ENCODE results near the gene BICC1.

Gene BICC1

GRCh38 chr10:58637352-58637751, 124.7 kb downstream of the BICC1 start:
- DNase-seq (ENCODE audit: low read depth in 1 of 2, low spot score in 1 of 2), result no peak
- in situ Hi-C loops (cut with HindIII; ENCODE audit: low pct_unique_long_range_greater_than_20kb, low sequenced_read_pairs), result no loop called here
- TF ChIP-seq JUND (IDR thresholded peaks at IDR 0.05; ENCODE audit: low read depth), result no peak

GRCh38 chr10:58638388-58638787, 125.7 kb downstream of the BICC1 start:
- no peak for DNase-seq (ENCODE audit: low read depth in 1 of 2, low spot score in 1 of 2)
- TF ChIP-seq JUND (IDR thresholded peaks at IDR 0.05; ENCODE audit: low read depth), result no peak
- in situ Hi-C loops (cut with HindIII; ENCODE audit: low pct_unique_long_range_greater_than_20kb, low sequenced_read_pairs), result no loop called here

- peak in 1 of 2 experiments; percentile 52 for DNase-seq (ENCODE audit: low read depth in 1 of 2, low spot score in 1 of 2)
These were observed 128.4 kb downstream of the BICC1 start for GRCh38 chr10:58641095-58641531.

GRCh38 chr10:58641708-58642107, 129.0 kb downstream of the BICC1 start:
- no peak for DNase-seq (ENCODE audit: low read depth in 1 of 2, low spot score in 1 of 2)
- in situ Hi-C loops (cut with HindIII; ENCODE audit: low pct_unique_long_range_greater_than_20kb, low sequenced_read_pairs), result no loop called here
- no peak for TF ChIP-seq JUND (IDR thresholded peaks at IDR 0.05; ENCODE audit: low read depth)

More at GRCh38 chr10:58641095-58641531, 128.4 kb downstream of the BICC1 start:
- in situ Hi-C loops (cut with HindIII; ENCODE audit: low pct_unique_long_range_greater_than_20kb, low sequenced_read_pairs), result no loop called here
- TF ChIP-seq JUND (IDR thresholded peaks at IDR 0.05; ENCODE audit: low read depth), result no peak

- DNase-seq (ENCODE audit: low read depth in 1 of 2, low spot score in 1 of 2), result no peak
- in situ Hi-C loops (cut with HindIII; ENCODE audit: low pct_unique_long_range_greater_than_20kb, low sequenced_read_pairs), result no loop called here
These were observed 129.6 kb downstream of the BICC1 start for GRCh38 chr10:58642283-58642682.

GRCh38 chr10:58642916-58643428, 130.3 kb downstream of the BICC1 start:
- no peak for TF ChIP-seq JUND (IDR thresholded peaks at IDR 0.05; ENCODE audit: low read depth)
- in situ Hi-C loops (cut with HindIII; ENCODE audit: low pct_unique_long_range_greater_than_20kb, low sequenced_read_pairs), result no loop called here
- no peak for DNase-seq (ENCODE audit: low read depth in 1 of 2, low spot score in 1 of 2)

More at GRCh38 chr10:58642283-58642682, 129.6 kb downstream of the BICC1 start:
- TF ChIP-seq JUND (IDR thresholded peaks at IDR 0.05; ENCODE audit: low read depth), result no peak

- DNase-seq (ENCODE audit: low read depth in 1 of 2, low spot score in 1 of 2), result no peak
- no peak for TF ChIP-seq JUND (IDR thresholded peaks at IDR 0.05; ENCODE audit: low read depth)
- in situ Hi-C loops (cut with HindIII; ENCODE audit: low pct_unique_long_range_greater_than_20kb, low sequenced_read_pairs), result no loop called here
These were observed 131.6 kb downstream of the BICC1 start for GRCh38 chr10:58644311-58644710.

GRCh38 chr10:58645416-58646146, 132.9 kb downstream of the BICC1 start:
- in situ Hi-C loops (cut with HindIII; ENCODE audit: low pct_unique_long_range_greater_than_20kb, low sequenced_read_pairs), result no loop called here
- TF ChIP-seq JUND (IDR thresholded peaks at IDR 0.05; ENCODE audit: low read depth), result no peak
- peak; percentile 18 to 56 for DNase-seq (ENCODE audit: low read depth in 1 of 2, low spot score in 1 of 2)

GRCh38 chr10:58647376-58648112, 134.9 kb downstream of the BICC1 start:
- no peak for DNase-seq (ENCODE audit: low read depth in 1 of 2, low spot score in 1 of 2)
- in situ Hi-C loops (cut with HindIII; ENCODE audit: low pct_unique_long_range_greater_than_20kb, low sequenced_read_pairs), result no loop called here
- no peak for TF ChIP-seq JUND (IDR thresholded peaks at IDR 0.05; ENCODE audit: low read depth)

GRCh38 chr10:58648131-58648530, 135.5 kb downstream of the BICC1 start:
- no peak for DNase-seq (ENCODE audit: low read depth in 1 of 2, low spot score in 1 of 2)
- no peak for TF ChIP-seq JUND (IDR thresholded peaks at IDR 0.05; ENCODE audit: low read depth)
- in situ Hi-C loops (cut with HindIII; ENCODE audit: low pct_unique_long_range_greater_than_20kb, low sequenced_read_pairs), result no loop called here

- in situ Hi-C loops (cut with HindIII; ENCODE audit: low pct_unique_long_range_greater_than_20kb, low sequenced_read_pairs), result no loop called here
- no peak for DNase-seq (ENCODE audit: low read depth in 1 of 2, low spot score in 1 of 2)
These were observed 138.4 kb downstream of the BICC1 start for GRCh38 chr10:58651040-58651439.

GRCh38 chr10:58651742-58652141, 139.1 kb downstream of the BICC1 start:
- TF ChIP-seq JUND (IDR thresholded peaks at IDR 0.05; ENCODE audit: low read depth), result no peak
- no peak for DNase-seq (ENCODE audit: low read depth in 1 of 2, low spot score in 1 of 2)
- in situ Hi-C loops (cut with HindIII; ENCODE audit: low pct_unique_long_range_greater_than_20kb, low sequenced_read_pairs), result no loop called here

More at GRCh38 chr10:58651040-58651439, 138.4 kb downstream of the BICC1 start:
- no peak for TF ChIP-seq JUND (IDR thresholded peaks at IDR 0.05; ENCODE audit: low read depth)

GRCh38 chr10:58653139-58653538, 140.5 kb downstream of the BICC1 start:
- TF ChIP-seq JUND (IDR thresholded peaks at IDR 0.05; ENCODE audit: low read depth), result no peak
- no peak for DNase-seq (ENCODE audit: low read depth in 1 of 2, low spot score in 1 of 2)
- in situ Hi-C loops (cut with HindIII; ENCODE audit: low pct_unique_long_range_greater_than_20kb, low sequenced_read_pairs), result no loop called here
